ENCODE measurements around the gene HS6ST1.

The HS6ST1 gene

GRCh38 chr2:128280158-128280871, 38.4 kb downstream of the HS6ST1 start:
- H3K4me3 ChIP-seq (ENCODE audit: low read depth, low read length), result no peak overlapping the region
- no peak for TF ChIP-seq CTCF (IDR thresholded peaks at IDR 0.05; ENCODE audit: insufficient read depth, low read depth, low read length, missing control alignments)

GRCh38 chr2:128279786-128280157, 38.9 kb downstream of the HS6ST1 start:
- no peak for DNase-seq (ENCODE audit: low read depth)
- TF ChIP-seq CTCF (IDR thresholded peaks at IDR 0.05; ENCODE audit: insufficient read depth, low read depth, low read length, missing control alignments), result no peak
- H3K4me3 ChIP-seq (ENCODE audit: low read depth, low read length), result no peak overlapping the region

More at GRCh38 chr2:128280158-128280871, 38.4 kb downstream of the HS6ST1 start:
- DNase-seq (ENCODE audit: low read depth), result no peak

GRCh38 chr2:128279009-128279408, 39.7 kb downstream of the HS6ST1 start:
- no peak overlapping the region for H3K4me3 ChIP-seq (ENCODE audit: low read depth, low read length)
- no peak for TF ChIP-seq CTCF (IDR thresholded peaks at IDR 0.05; ENCODE audit: insufficient read depth, low read depth, low read length, missing control alignments)
- no peak for DNase-seq (ENCODE audit: low read depth)

DNA sequence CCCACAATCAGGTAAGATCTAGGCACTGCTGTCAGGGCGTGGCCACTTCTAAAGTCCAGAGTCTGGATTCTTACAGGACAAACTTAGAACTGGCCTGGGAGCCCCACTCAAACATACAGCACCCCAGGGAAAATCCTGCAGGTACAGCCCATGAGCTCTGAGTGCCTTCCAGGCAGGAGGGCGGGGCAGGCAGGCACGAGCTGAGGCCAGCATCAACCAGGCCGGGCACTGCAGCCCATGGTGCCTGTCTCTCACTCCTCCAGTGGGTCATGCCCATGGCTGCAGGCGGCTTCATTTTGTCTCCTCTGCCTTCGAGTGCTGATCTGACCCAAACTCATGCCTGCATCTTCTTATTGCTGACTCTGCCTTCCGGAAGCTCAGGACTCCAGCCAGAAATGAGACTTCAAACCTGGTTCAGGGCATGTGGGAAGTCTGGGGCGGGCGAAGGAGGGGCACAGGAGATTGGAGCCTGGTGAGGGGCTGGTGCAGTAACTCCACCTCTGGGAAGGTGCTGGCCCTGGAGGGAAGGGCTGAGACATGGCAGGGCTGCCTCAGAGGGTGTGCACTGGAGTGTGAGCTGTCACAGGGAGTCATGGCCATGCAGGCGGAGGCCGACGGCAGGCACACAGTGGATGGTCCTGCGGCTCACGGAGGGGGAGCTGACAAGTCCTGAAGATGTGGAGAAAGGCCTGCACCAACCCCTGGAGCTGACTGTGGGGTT, 40.5 kb downstream of the HS6ST1 start:
- no peak overlapping the region for H3K4me3 ChIP-seq (ENCODE audit: low read depth, low read length)
- no peak for TF ChIP-seq CTCF (IDR thresholded peaks at IDR 0.05; ENCODE audit: insufficient read depth, low read depth, low read length, missing control alignments)
- DNase-seq (ENCODE audit: low read depth), result no peak

DNA sequence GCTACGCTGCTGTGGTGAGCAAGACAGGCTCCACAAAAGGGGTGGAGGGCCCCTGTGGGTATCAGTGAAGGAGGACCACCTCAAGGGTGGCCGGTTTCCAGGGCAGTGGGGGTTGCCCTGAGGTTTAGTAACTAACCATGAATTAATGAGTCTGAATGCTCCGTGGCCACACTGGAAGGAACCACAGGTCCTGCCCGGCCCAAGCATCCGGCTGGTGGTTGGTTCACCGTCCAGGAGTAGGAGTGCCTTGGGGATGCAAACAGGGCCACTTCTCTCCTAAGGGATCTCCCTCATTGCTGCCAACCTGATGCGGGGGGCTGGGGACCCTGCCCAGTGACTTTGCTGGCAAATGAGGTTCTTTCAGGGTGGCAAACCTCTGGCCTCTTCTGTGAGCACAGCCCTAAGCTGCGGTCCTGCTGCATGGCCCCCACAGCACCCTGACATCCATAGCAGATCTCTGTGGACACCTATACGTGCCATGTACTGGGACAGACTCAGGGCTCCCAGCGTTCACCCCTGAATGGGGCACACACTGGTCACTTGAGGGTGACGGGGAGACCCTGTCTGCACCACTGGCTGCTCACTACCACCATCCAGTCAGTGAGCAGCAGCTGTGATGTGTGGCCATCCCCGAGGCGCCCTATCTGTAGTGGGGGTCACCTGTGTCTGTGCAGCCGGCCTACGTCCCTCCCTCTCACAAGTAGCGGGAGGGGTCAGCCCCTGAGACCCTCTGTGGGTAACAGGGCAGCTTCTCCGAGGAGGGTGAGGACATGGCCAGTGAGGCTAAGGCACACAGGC, 41.6 kb downstream of the HS6ST1 start:
- H3K4me3 ChIP-seq (ENCODE audit: low read depth, low read length), result no peak overlapping the region
- no peak for DNase-seq (ENCODE audit: low read depth)
- no peak for TF ChIP-seq CTCF (IDR thresholded peaks at IDR 0.05; ENCODE audit: insufficient read depth, low read depth, low read length, missing control alignments)

- no peak overlapping the region for H3K4me3 ChIP-seq (ENCODE audit: low read depth, low read length)
- no peak for TF ChIP-seq CTCF (IDR thresholded peaks at IDR 0.05; ENCODE audit: insufficient read depth, low read depth, low read length, missing control alignments)
- DNase-seq (ENCODE audit: low read depth), result no peak
Measured at GRCh38 chr2:128275498-128276045, 43.1 kb downstream of the HS6ST1 start.
